ENCODE results near the gene CD72.

- TF ChIP-seq CTCF (IDR thresholded peaks at IDR 0.05; ENCODE audit: insufficient read depth, low read depth, low read length), result no peak
- no peak for TF ChIP-seq EZH2 (IDR thresholded peaks at IDR 0.05; ENCODE audit: insufficient read depth, low read length)
These were observed 57.4 kb downstream of the CD72 start for GRCh38 chr9:35560625-35561337.

Measured in astrocyte (in vitro differentiated cells and primary cell).